ENCODE data around the gene KL. TPM values are rescaled to one million over a fixed set of nuclear protein-coding genes. Genes with fewer than 3 reads are reported as not detected.

KL gene
- total RNA-seq, 2 donors from 2014 or later: 0.09 TPM; not detected in 1

DNA sequence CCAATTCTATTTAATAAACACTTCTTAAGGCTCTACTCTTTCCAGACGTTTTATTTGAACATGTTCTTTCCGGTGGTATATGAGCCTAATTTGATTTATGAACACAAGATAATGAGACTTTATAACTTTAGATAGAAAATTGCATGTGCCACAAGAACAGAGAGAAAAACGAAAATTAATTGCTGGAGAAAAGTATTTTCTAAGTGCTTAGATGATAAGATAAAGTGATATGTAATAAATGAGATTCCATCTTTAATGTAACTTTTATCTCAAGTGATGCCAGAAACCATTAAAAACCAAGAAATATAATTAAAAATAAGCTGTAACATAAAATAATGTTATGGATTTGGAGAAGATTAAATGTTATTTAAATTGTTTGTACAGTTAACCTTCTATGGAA is 33.2 kb upstream of the KL start:
- Mint-ChIP-seq H3K27me3 (ENCODE audit: insufficient read depth) (no peaks in the 10 kb centered on the region), H3K9me3 (peaks cover 6% of the 10 kb centered on the region), H3K4me3 (no peak overlapping the region), H3K36me3 (ENCODE audit: low read depth) (no peaks in the 10 kb centered on the region), H3K27ac (no peak overlapping the region), H3K4me1 (no peaks in the 10 kb centered on the region)
- WGBS, 2 experiments (ENCODE audit: insufficient coverage in 1 of 2, insufficient read length in 1 of 2): 95 to 100% methylated on average over 1 to 3 of the region's 3 CpGs
- Histone ChIP-seq H3K9ac (ENCODE audit: extremely low read depth, low read length, poor library complexity, severe bottlenecking) (no peak overlapping the region), H3K27me3 (ENCODE audit: control insufficient read depth, insufficient read depth, low read length, poor library complexity, severe bottlenecking) (no peaks in the 10 kb centered on the region), H3K9me3 (ENCODE audit: control insufficient read depth, low read length) (no peaks in the 10 kb centered on the region), H3K36me3 (ENCODE audit: control insufficient read depth, insufficient read depth, low read length) (no peaks in the 10 kb centered on the region), H3K4me3 (ENCODE audit: low read length) (no peak overlapping the region), H3K4me1 (ENCODE audit: control insufficient read depth, insufficient read depth, low read length) (no peaks in the 10 kb centered on the region), H3K27ac (ENCODE audit: low read depth, low read length) (no peak overlapping the region)
- TF ChIP-seq, protein P1, sequence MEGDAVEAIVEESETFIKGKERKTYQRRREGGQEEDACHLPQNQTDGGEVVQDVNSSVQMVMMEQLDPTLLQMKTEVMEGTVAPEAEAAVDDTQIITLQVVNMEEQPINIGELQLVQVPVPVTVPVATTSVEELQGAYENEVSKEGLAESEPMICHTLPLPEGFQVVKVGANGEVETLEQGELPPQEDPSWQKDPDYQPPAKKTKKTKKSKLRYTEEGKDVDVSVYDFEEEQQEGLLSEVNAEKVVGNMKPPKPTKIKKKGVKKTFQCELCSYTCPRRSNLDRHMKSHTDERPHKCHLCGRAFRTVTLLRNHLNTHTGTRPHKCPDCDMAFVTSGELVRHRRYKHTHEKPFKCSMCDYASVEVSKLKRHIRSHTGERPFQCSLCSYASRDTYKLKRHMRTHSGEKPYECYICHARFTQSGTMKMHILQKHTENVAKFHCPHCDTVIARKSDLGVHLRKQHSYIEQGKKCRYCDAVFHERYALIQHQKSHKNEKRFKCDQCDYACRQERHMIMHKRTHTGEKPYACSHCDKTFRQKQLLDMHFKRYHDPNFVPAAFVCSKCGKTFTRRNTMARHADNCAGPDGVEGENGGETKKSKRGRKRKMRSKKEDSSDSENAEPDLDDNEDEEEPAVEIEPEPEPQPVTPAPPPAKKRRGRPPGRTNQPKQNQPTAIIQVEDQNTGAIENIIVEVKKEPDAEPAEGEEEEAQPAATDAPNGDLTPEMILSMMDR (conservative IDR thresholded peaks at IDR 0.05): no peak
- no peak for DNase-seq

DNA sequence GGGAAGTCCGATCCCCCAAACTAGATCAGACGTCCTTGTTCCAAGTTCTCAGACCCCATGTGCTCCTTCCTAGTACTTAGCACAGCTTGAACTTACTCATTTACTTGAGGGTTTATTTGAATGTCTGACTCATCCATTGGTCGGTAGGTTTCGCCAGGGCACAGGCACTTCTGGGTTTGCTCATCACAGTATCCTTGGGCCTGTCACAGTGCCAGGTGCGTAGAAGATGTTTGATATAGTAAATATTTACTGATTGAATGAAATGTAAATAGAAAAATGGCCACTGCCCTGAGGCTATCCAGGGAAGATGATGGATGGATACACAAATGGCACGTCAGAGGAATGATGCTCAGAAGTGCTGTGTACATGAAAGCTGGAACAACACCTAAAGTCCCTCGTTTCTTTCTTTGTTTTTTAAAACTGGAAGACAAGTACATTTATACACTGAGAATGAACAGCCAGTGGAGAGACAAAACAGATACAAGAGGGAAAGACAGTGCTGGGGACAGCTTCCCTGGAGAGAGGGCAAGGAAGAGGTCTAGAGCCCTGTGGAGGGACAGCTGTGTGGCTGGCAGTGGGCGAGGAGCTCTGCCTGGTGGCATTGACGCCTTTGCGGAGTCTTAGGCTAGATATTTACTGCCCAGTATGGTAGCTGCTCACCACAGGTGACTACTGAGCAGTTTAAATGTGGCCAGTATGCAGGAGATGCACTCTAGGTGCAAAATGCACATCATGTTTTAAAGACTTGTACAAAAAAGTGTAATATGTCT is 31.2 kb upstream of the KL start:
- TF ChIP-seq, protein P1 (conservative IDR thresholded peaks at IDR 0.05): no peak
- 85 to 93% methylated on average over 4 to 10 of the region's 10 CpGs for WGBS, 2 experiments (ENCODE audit: insufficient coverage in 1 of 2, insufficient read length in 1 of 2)
- Mint-ChIP-seq H3K9me3 (peaks cover 6% of the 10 kb centered on the region), H3K27me3 (ENCODE audit: insufficient read depth) (no peaks in the 10 kb centered on the region), H3K27ac (no peak overlapping the region), H3K4me1 (no peaks in the 10 kb centered on the region), H3K36me3 (ENCODE audit: low read depth) (no peaks in the 10 kb centered on the region), H3K4me3 (no peak overlapping the region)
- H3K27ac ChIP-seq (ENCODE audit: low read depth, low read length): no peak overlapping the region
- no peaks in the 10 kb centered on the region for H3K9me3 ChIP-seq (ENCODE audit: control insufficient read depth, low read length)
- no peak overlapping the region for H3K4me3 ChIP-seq (ENCODE audit: low read length)
- no peaks in the 10 kb centered on the region for H3K27me3 ChIP-seq (ENCODE audit: control insufficient read depth, insufficient read depth, low read length, poor library complexity, severe bottlenecking)
- no peaks in the 10 kb centered on the region for H3K4me1 ChIP-seq (ENCODE audit: control insufficient read depth, insufficient read depth, low read length)
- no peaks in the 10 kb centered on the region for H3K36me3 ChIP-seq (ENCODE audit: control insufficient read depth, insufficient read depth, low read length)
- H3K9ac ChIP-seq (ENCODE audit: extremely low read depth, low read length, poor library complexity, severe bottlenecking): no peak overlapping the region
- no peak for DNase-seq

DNA sequence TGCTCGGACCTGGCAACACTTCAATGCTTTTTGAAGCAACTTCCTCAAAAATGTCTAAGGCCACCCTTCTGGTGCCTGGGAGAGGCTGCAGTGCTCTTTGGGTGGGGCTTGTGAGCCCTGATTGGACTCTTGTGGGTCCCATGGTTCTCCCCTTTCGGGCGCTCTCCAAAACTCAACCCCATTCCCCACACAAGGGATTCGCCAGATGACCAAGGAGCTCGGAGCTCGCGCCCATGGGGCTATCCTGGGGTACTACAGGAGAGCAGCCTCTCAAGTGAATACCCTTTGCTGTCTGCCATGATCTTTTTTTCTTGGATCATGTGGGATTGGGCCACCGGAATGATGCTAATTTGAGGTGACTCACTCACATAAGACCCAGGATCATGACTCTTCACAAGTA is 29.7 kb upstream of the KL start:
- DNase-seq: no peak
- H3K9ac ChIP-seq (ENCODE audit: extremely low read depth, low read length, poor library complexity, severe bottlenecking): no peak overlapping the region
- no peaks in the 10 kb centered on the region for H3K4me1 ChIP-seq (ENCODE audit: control insufficient read depth, insufficient read depth, low read length)
- H3K9me3 ChIP-seq (ENCODE audit: control insufficient read depth, low read length): no peaks in the 10 kb centered on the region
- H3K4me3 ChIP-seq (ENCODE audit: low read length): no peak overlapping the region
- no peaks in the 10 kb centered on the region for H3K27me3 ChIP-seq (ENCODE audit: control insufficient read depth, insufficient read depth, low read length, poor library complexity, severe bottlenecking)
- no peak overlapping the region for H3K27ac Mint-ChIP-seq
- H3K27ac ChIP-seq (ENCODE audit: low read depth, low read length): no peak overlapping the region
- H3K36me3 ChIP-seq (ENCODE audit: control insufficient read depth, insufficient read depth, low read length): no peaks in the 10 kb centered on the region
- H3K4me1 Mint-ChIP-seq: no peaks in the 10 kb centered on the region
- no peaks in the 10 kb centered on the region for H3K36me3 Mint-ChIP-seq (ENCODE audit: low read depth)
- 93 to 100% methylated on average over 1 to 8 of the region's 8 CpGs for WGBS, 2 experiments (ENCODE audit: insufficient coverage in 1 of 2, insufficient read length in 1 of 2)
- H3K9me3 Mint-ChIP-seq: peaks cover 6% of the 10 kb centered on the region
- no peaks in the 10 kb centered on the region for H3K27me3 Mint-ChIP-seq (ENCODE audit: insufficient read depth)
- H3K4me3 Mint-ChIP-seq: no peak overlapping the region
- TF ChIP-seq, protein P1 (conservative IDR thresholded peaks at IDR 0.05): no peak
